IMR-90 (cell line): ENCODE measurements around the gene MRPL45. TPM values are rescaled to one million over a fixed set of nuclear protein-coding genes. Genes with fewer than 3 reads are reported as not detected.

Experiments used
- ATAC-seq: fragments of 200-7000 bp; cut with Tn5 transposase; 2 replicates; pipeline ENCODE4 v1.9.1; 2020; ENCODE audit warnings: low read depth, mild to moderate bottlenecking, moderate library complexity
- BruUV-seq: library from RNA; stranded (reverse); fragments of 400-500 nt; replicated peaks from 2 replicates; lab custom pipeline; 2021; lab: Mats Ljungman, UMichigan
- CTCF ChIA-PET: fragments of 300-600 bp; formaldehyde crosslinking; extraction: SDS; loops from one replicate; lab custom pipeline; 2021; ENCODE audit warnings: antibody characterized with exemption; lab: Yijun Ruan, JAX
- POLR2A ChIA-PET: fragments of 300-600 bp; sonication (Branson Sonifier 250); formaldehyde crosslinking; loops from one replicate; lab custom pipeline; 2022; ENCODE audit warnings: antibody characterized with exemption; ENCODE audit not compliant: unreplicated experiment; lab: Charles Lee
- DNase-seq: peaks from one replicate; pipeline ENCODE4 v3.0.0; 2013
- H2AFZ ChIP-seq: replicated peaks from 2 replicates; pipeline ENCODE3; 2013; ENCODE audit warnings: low read length, mild to moderate bottlenecking; ENCODE audit not compliant: poor library complexity
- H2AK5ac ChIP-seq: 2 replicates; pipeline ENCODE4 v1.6.1; 2013; ENCODE audit warnings: low read depth, low read length, inconsistent platforms
- H2AK9ac ChIP-seq: replicated peaks from 2 replicates; pipeline ENCODE3; 2013; ENCODE audit warnings: mild to moderate bottlenecking, low read depth, low read length, moderate library complexity; ENCODE audit not compliant: poor library complexity
- H2BK120ac ChIP-seq: 2 replicates; pipeline ENCODE4 v1.6.1; 2013; ENCODE audit warnings: low read depth, low read length, inconsistent platforms
- H2BK15ac ChIP-seq: 3 replicates; pipeline ENCODE4 v1.6.1; 2013; ENCODE audit warnings: low read depth, low read length, inconsistent platforms
- H2BK20ac ChIP-seq: 2 replicates; pipeline ENCODE4 v1.6.1; 2013; ENCODE audit warnings: low read depth, mild to moderate bottlenecking, inconsistent platforms, low read length, moderate library complexity
- H2BK5ac ChIP-seq: 2 replicates; pipeline ENCODE4 v1.6.1; 2013; ENCODE audit warnings: mild to moderate bottlenecking, low read depth, low read length, inconsistent platforms; ENCODE audit not compliant: poor library complexity, severe bottlenecking
- H3K14ac ChIP-seq: replicated peaks from 2 replicates; pipeline ENCODE4 v1.6.1; 2013; ENCODE audit warnings: low read depth, low read length, inconsistent platforms
- H3K18ac ChIP-seq: 2 replicates; pipeline ENCODE4 v1.6.1; 2013; ENCODE audit warnings: low read depth, low read length, control low read depth
- H3K23ac ChIP-seq: 2 replicates; pipeline ENCODE4 v1.6.1; 2013; ENCODE audit warnings: low read depth, low read length, inconsistent platforms
- H3K27ac ChIP-seq: 2 replicates; pipeline ENCODE4 v1.5.1; 2013; ENCODE audit warnings: mild to moderate bottlenecking, control low read depth, low read length; ENCODE audit not compliant: insufficient read depth
- H3K27me3 ChIP-seq: 2 replicates; pipeline ENCODE4 v1.6.1; 2013; ENCODE audit warnings: low read length; ENCODE audit not compliant: control insufficient read depth, insufficient read depth
- H3K36me3 ChIP-seq: 2 replicates; pipeline ENCODE4 v1.6.1; 2013; ENCODE audit warnings: low read length, mixed read lengths; ENCODE audit not compliant: control insufficient read depth, insufficient read depth
- H3K4ac ChIP-seq: 2 replicates; pipeline ENCODE4 v1.6.1; 2013; ENCODE audit warnings: low read depth, low read length, inconsistent platforms
- H3K4me1 ChIP-seq: 2 replicates; pipeline ENCODE4 v1.6.1; 2013; ENCODE audit warnings: low read length, mixed read lengths; ENCODE audit not compliant: control insufficient read depth, insufficient read depth
- H3K4me2 ChIP-seq: 2 replicates; pipeline ENCODE4 v1.6.1; 2013; ENCODE audit warnings: low read depth, mild to moderate bottlenecking, control low read depth, low read length, moderate library complexity
- H3K4me3 ChIP-seq: 2 replicates; pipeline ENCODE4 v1.5.1; 2013; ENCODE audit warnings: low read depth, mild to moderate bottlenecking, control low read depth, low read length, moderate library complexity; ENCODE audit not compliant: insufficient read depth
- H3K56ac ChIP-seq: 2 replicates; pipeline ENCODE4 v1.6.1; 2013; ENCODE audit warnings: low read length, inconsistent platforms; ENCODE audit not compliant: insufficient read depth; ENCODE audit errors: extremely low read depth
- H3K79me1 ChIP-seq, 2 experiments: 2 replicates each; pipeline ENCODE4 v1.6.1; 2013; ENCODE audit warnings: low read length in 2 of 2, inconsistent platforms in 1 of 2, low read depth in 1 of 2
- H3K9ac ChIP-seq: 2 replicates; pipeline ENCODE4 v1.6.1; 2013; ENCODE audit warnings: low read depth, low read length, control low read depth
- H3K9me1 ChIP-seq: 2 replicates; pipeline ENCODE4 v1.6.1; 2013; ENCODE audit warnings: low read length, inconsistent platforms; ENCODE audit not compliant: insufficient read depth
- H3K9me3 ChIP-seq: 2 replicates; pipeline ENCODE4 v1.6.1; 2013; ENCODE audit warnings: low read length; ENCODE audit not compliant: control insufficient read depth, insufficient read depth
- H4K20me1 ChIP-seq: 2 replicates; pipeline ENCODE4 v1.6.1; 2013; ENCODE audit warnings: low read length, inconsistent platforms; ENCODE audit not compliant: insufficient read depth
- H4K5ac ChIP-seq: 2 replicates; pipeline ENCODE4 v1.6.1; 2013; ENCODE audit warnings: mild to moderate bottlenecking, low read depth, low read length, control low read depth
- H4K8ac ChIP-seq, 2 experiments: 2 replicates each; pipeline ENCODE4 v1.6.1; 2013; ENCODE audit warnings: low read depth in 2 of 2, low read length in 2 of 2, control low read depth in 1 of 2, inconsistent platforms in 1 of 2
- H4K91ac ChIP-seq: 2 replicates; pipeline ENCODE4 v1.6.1; 2013; ENCODE audit warnings: low read depth, low read length, inconsistent platforms; ENCODE audit not compliant: insufficient read depth
- CEBPB ChIP-seq: IDR thresholded peaks from 2 replicates; pipeline ENCODE4 v1.6.1; 2012; ENCODE audit warnings: low read depth, low read length, improper control_type of control experiment
- CHD1 ChIP-seq: IDR thresholded peaks from 2 replicates; pipeline ENCODE4 v1.6.1; 2012; ENCODE audit warnings: low read depth, low read length, improper control_type of control experiment
- ELK1 ChIP-seq: fragments of 150-350 bp; IDR thresholded peaks from 2 replicates; pipeline ENCODE4 v1.6.1; 2016; ENCODE audit warnings: low read depth, mild to moderate bottlenecking, low read length, moderate library complexity, borderline replicate concordance
- FOS ChIP-seq: fragments of 150-350 bp; IDR thresholded peaks from 2 replicates; pipeline ENCODE4 v1.6.1; 2016; ENCODE audit warnings: low read depth, low read length
- MAFK ChIP-seq: IDR thresholded peaks from 2 replicates; pipeline ENCODE4 v1.6.1; 2012; ENCODE audit warnings: low read depth, low read length, improper control_type of control experiment
- MAZ ChIP-seq: IDR thresholded peaks from 2 replicates; pipeline ENCODE4 v1.6.1; 2012; ENCODE audit warnings: low read depth, mild to moderate bottlenecking, low read length, improper control_type of control experiment, moderate library complexity, borderline replicate concordance
- MXI1 ChIP-seq: IDR thresholded peaks from 2 replicates; pipeline ENCODE4 v1.6.1; 2012; ENCODE audit warnings: low read depth, mild to moderate bottlenecking, low read length, moderate library complexity, borderline replicate concordance
- RAD21 ChIP-seq: IDR thresholded peaks from 2 replicates; pipeline ENCODE4 v1.6.1; 2012; ENCODE audit warnings: low read length, improper control_type of control experiment
- RCOR1 ChIP-seq: IDR thresholded peaks from 2 replicates; pipeline ENCODE4 v1.6.1; 2012; ENCODE audit warnings: mild to moderate bottlenecking, low read length, improper control_type of control experiment; ENCODE audit not compliant: insufficient replicate concordance
- RFX5 ChIP-seq: IDR thresholded peaks from 2 replicates; pipeline ENCODE4 v1.8.0; 2012; ENCODE audit warnings: low read depth, mild to moderate bottlenecking, low read length, moderate library complexity
- WGBS, 2 experiments: methylation state at CpG; one replicate each; pipeline versions ENCODE4 v1.1.5 to v1.1.7; 2013; ENCODE audit warnings: missing lambda C conversion rate in 2 of 2; ENCODE audit not compliant: insufficient read length in 1 of 2; ENCODE audit errors: extremely low coverage in 2 of 2; 5-methylcytosine and 5-hydroxymethylcytosine counted together
- dilution Hi-C: fragments of 300-500 bp; cut with HindIII; formaldehyde crosslinking; loops from one replicate; pipeline ENCODE4 v1.14.3; 2018; ENCODE audit warnings: low sequenced_read_pairs; ENCODE audit not compliant: unreplicated experiment
- in situ Hi-C: fragments of 300-500 bp; cut with MboI; formaldehyde crosslinking; loops from 3 replicates; pipeline ENCODE4 v1.14.3; 2019; ENCODE audit warnings: low sequenced_read_pairs, inconsistent platforms, mixed read lengths
- intact Hi-C: fragments of 100-400 bp; cut with micrococcal nuclease; formaldehyde crosslinking; loops from 2 replicates; pipeline ENCODE4 v1.10.0; 2022
- polyA plus RNA-seq, 3 experiments: library from polyadenylated mRNA; depleted of rRNA; stranded (reverse); fragments of >200 nt; gene quantifications; 2 replicates each; pipeline ENCODE4 v1.2.3, GENCODE V29; 2012; ENCODE audit warnings: low replicate concordance in 1 of 3
- total RNA-seq: library from RNA; depleted of rRNA; stranded (reverse); fragments of >200 nt; gene quantifications from 2 replicates; pipeline ENCODE4 v1.2.3, GENCODE V29; 2012
- TF ChIP-seq, protein P1 (sequence below): conservative IDR thresholded peaks from 2 replicates; pipeline ENCODE4 v1.5.1; 2012; ENCODE audit warnings: mild to moderate bottlenecking, low read depth, low read length, improper control_type of control experiment

The MRPL45 gene
- total and polyA plus RNA-seq, 2 of the 4 experiments (the other 2 are of a cell fraction): 39.6 to 46.8 TPM

- Histone ChIP-seq H2BK20ac (no peak overlapping the region), H2AFZ (no peak overlapping the region), H4K8ac (no peak overlapping the region), H3K4ac (no peak overlapping the region), H3K56ac (no peak overlapping the region), H3K4me3 (no peak overlapping the region), H2BK15ac (no peak overlapping the region), H4K20me1 (no peaks in the 10 kb centered on the region; the same call in 1 of the 2 replicates), H3K27me3 (peaks cover 73% of the 10 kb centered on the region), H2AK9ac (no peak overlapping the region), H3K4me2 (no peak overlapping the region), H4K91ac (no peak overlapping the region), H3K4me1 (no peaks in the 10 kb centered on the region), H3K79me1 (no peaks in the 10 kb centered on the region), H3K9ac (no peak overlapping the region), H4K5ac (no peak overlapping the region), H3K36me3 (no peaks in the 10 kb centered on the region), H3K18ac (no peak overlapping the region), H3K14ac (no peak overlapping the region), H3K23ac (no peak overlapping the region), H3K9me1 (0 out of 2 replicates have a peak, but pooled peaks cover 2% of the 10 kb centered on the region), H2BK120ac (no peak overlapping the region), H3K9me3 (no peaks in the 10 kb centered on the region), H2AK5ac (no peak overlapping the region; the same call in 1 of the 2 replicates), H3K27ac (no peak overlapping the region), H2BK5ac (no peak overlapping the region)
- no peak for DNase-seq
- no peak for TF ChIP-seq FOS
- TF ChIP-seq CEBPB: no peak
- no peak for TF ChIP-seq CHD1
- no peak for TF ChIP-seq MXI1
- TF ChIP-seq ELK1: no peak
- no peak for TF ChIP-seq MAZ
- no peak for TF ChIP-seq RAD21
- TF ChIP-seq, protein P1, sequence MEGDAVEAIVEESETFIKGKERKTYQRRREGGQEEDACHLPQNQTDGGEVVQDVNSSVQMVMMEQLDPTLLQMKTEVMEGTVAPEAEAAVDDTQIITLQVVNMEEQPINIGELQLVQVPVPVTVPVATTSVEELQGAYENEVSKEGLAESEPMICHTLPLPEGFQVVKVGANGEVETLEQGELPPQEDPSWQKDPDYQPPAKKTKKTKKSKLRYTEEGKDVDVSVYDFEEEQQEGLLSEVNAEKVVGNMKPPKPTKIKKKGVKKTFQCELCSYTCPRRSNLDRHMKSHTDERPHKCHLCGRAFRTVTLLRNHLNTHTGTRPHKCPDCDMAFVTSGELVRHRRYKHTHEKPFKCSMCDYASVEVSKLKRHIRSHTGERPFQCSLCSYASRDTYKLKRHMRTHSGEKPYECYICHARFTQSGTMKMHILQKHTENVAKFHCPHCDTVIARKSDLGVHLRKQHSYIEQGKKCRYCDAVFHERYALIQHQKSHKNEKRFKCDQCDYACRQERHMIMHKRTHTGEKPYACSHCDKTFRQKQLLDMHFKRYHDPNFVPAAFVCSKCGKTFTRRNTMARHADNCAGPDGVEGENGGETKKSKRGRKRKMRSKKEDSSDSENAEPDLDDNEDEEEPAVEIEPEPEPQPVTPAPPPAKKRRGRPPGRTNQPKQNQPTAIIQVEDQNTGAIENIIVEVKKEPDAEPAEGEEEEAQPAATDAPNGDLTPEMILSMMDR: no peak
- TF ChIP-seq RFX5: no peak
- TF ChIP-seq RCOR1: no peak
- no peak for TF ChIP-seq MAFK
- in situ Hi-C loops: no loop called here
- dilution Hi-C loops: no loop called here
- ATAC-seq: no peak
- intact Hi-C loops: no loop called here
- CTCF ChIA-PET: interaction anchor here (2.0 kb wide), 1 partner anchor 80 kb away, joined by 5 read pairs; no protein-coding TSS in a partner anchor
- POLR2A ChIA-PET: no interaction called here
- WGBS, 2 experiments: 90% methylated on average over 2 of the region's 30 CpGs; no CpG with 5 or more reads in 1 of the 2 experiments
- no TSS peak for BruUV-seq
These were observed 37.8 kb downstream of the MRPL45 start for GRCh38 chr17:38334480-38335364.
